ENCODE data around the gene SDK1.

SDK1 gene

DNA sequence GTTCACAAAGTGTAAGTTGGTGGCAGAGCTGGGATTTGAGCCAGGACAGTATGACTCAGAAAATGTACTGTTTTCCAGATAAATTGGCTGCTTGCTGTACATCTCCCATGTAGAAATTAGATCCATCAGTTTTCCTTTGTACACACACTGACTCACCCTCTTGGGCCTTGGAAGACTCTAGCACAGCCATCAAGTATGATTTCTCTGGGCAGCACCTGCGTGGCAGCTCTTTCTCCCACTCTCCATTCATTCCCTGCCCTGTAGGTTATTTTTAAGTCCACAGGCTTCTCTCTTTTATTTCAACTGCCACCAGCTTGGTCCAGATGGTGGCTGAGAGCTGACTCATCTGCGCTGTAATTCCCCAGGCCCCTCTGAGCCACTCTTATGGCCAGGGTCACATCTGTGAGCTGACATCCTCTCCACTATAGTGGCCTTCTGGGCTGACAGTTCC lies 28.3 kb upstream of the SDK1 start:
- no peak overlapping the region for H3K9ac ChIP-seq (ENCODE audit: low read length in 2 of 2)
- no peak overlapping the region for H3K27ac ChIP-seq (ENCODE audit: low read length)
- no peak overlapping the region for H3K4me3 ChIP-seq (ENCODE audit: low read length in 2 of 2)
- no peaks in the 10 kb centered on the region for H3K36me3 ChIP-seq (ENCODE audit: control insufficient read depth in 2 of 2, insufficient read depth in 2 of 2, low read length in 2 of 2)
- H3K27me3 ChIP-seq (ENCODE audit: control insufficient read depth in 1 of 2, insufficient read depth in 2 of 2, low read length in 2 of 2): no peaks in the 10 kb centered on the region
- no peaks in the 10 kb centered on the region for H3K9me3 ChIP-seq (ENCODE audit: control insufficient read depth in 2 of 2, low read length in 2 of 2)
- no peaks in the 10 kb centered on the region for H3K4me1 ChIP-seq (ENCODE audit: control insufficient read depth, insufficient read depth, low read length)

DNA sequence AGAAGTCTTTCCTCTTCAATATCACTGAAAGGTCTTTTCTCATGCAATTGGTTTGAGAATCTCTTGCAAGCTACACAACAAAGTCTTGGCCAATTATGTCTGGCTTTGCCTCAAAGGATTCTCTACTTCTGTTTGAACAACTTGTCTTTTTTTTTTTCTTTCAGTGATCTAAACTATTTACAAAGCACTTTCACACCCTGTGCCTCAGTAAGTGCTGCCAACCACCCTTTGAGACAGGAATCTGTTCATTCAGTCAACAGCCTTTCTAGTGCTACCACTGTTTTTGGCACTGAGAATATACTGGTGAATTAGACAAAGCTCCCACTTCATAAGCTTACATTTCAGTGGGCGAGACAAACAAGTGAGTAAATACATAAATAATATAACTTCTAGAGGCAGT lies 26.9 kb upstream of the SDK1 start:
- no peaks in the 10 kb centered on the region for H3K27me3 ChIP-seq (ENCODE audit: control insufficient read depth in 1 of 2, insufficient read depth in 2 of 2, low read length in 2 of 2)
- H3K4me1 ChIP-seq (ENCODE audit: control insufficient read depth, insufficient read depth, low read length): no peaks in the 10 kb centered on the region
- H3K36me3 ChIP-seq (ENCODE audit: control insufficient read depth in 2 of 2, insufficient read depth in 2 of 2, low read length in 2 of 2): no peaks in the 10 kb centered on the region
- H3K9me3 ChIP-seq (ENCODE audit: control insufficient read depth in 2 of 2, low read length in 2 of 2): no peaks in the 10 kb centered on the region
- no peak overlapping the region for H3K9ac ChIP-seq (ENCODE audit: low read length in 2 of 2)
- no peak overlapping the region for H3K27ac ChIP-seq (ENCODE audit: low read length)
- no peak overlapping the region for H3K4me3 ChIP-seq (ENCODE audit: low read length in 2 of 2)

DNA sequence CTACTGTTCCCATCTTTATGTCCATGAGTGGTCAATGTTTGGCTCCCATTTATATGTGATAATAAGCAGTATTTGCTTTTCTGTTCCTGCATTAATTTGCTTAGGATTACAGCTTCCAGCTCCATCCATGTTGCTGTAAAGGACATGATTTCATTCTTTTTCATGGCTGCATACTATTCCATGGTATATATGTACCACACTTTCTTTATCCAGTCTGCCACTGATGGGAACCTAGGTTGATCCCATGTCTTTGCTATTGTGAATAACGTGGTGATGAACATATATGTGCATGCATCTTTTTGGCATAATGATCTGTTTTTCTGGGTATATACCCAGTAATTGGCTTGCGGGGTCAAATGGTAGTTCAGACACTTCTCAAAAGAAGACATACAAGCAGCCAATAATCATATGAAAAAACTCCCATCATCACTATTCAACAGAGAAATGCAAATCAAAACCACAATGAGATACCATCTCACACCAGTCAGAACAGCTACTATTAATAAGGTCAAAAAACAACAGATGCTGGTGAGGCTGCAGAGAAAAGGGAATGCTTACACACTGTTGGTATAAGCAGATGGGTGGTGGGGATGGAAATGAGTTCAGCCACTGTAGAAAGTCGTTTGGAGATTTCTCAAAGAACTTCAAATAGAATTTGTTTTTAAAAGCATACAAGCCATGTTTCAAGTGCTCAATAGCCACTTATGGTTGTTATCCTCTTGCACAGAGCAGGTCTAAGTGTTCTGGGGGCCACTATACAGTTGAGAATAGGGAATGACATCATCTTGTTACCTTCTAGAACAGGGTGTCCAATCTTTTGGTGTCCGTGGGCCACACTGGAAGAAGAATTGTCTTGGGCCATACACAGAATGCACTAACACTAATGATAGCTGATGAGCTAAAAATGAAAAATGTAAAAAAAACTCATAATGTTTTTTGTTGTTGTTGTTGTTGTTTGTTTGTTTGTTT lies 23.2 kb upstream of the SDK1 start:
- H3K36me3 ChIP-seq (ENCODE audit: control insufficient read depth in 2 of 2, insufficient read depth in 2 of 2, low read length in 2 of 2): no peaks in the 10 kb centered on the region
- H3K4me3 ChIP-seq (ENCODE audit: low read length in 2 of 2): no peak overlapping the region
- no peak overlapping the region for H3K9ac ChIP-seq (ENCODE audit: low read length in 2 of 2)
- H3K9me3 ChIP-seq (ENCODE audit: control insufficient read depth in 2 of 2, low read length in 2 of 2): peaks cover 0 to 4% of the 10 kb centered on the region in 2 donors
- H3K27me3 ChIP-seq (ENCODE audit: control insufficient read depth in 1 of 2, insufficient read depth in 2 of 2, low read length in 2 of 2): no peaks in the 10 kb centered on the region
- H3K4me1 ChIP-seq (ENCODE audit: control insufficient read depth, insufficient read depth, low read length): peaks cover 4% of the 10 kb centered on the region
- H3K27ac ChIP-seq (ENCODE audit: low read length): no peak overlapping the region

DNA sequence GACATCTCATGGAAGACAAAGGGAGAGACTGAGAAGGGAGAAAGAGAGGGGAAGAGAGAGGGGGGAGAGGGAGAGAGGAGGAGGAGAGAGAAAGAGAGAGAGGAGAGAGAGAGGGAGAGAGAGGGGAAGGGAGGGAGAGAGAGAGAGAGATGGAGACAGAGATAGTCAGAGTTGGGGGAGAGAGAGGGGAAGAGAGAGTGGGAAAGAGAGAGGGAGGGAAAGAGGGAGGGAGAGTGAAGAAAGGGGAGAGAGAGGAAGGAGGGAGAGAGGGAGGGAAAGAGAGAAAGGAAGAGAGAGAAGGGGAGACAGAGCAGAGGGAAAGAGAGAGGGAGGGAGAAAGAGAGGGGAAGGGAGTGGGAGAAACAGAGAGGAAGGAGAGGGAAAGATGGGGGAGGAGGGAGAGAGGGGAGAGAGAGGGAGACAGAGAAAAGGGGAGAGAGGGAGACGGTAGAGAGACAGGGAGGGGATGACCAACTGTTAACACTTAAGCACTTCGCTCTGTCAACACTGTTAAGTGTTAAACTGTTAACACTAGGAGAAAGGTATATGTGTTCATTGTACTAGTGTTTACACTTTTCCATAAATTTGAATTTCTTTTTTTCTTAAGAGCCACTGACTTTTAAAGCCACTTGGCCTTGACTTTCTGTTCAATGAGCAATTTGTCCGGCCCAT lies 21.8 kb upstream of the SDK1 start:
- no peaks in the 10 kb centered on the region for H3K27me3 ChIP-seq (ENCODE audit: control insufficient read depth in 1 of 2, insufficient read depth in 2 of 2, low read length in 2 of 2)
- H3K27ac ChIP-seq (ENCODE audit: low read length): no peak overlapping the region
- no peaks in the 10 kb centered on the region for H3K36me3 ChIP-seq (ENCODE audit: control insufficient read depth in 2 of 2, insufficient read depth in 2 of 2, low read length in 2 of 2)
- H3K4me1 ChIP-seq (ENCODE audit: control insufficient read depth, insufficient read depth, low read length): peaks cover 4% of the 10 kb centered on the region
- H3K9ac ChIP-seq (ENCODE audit: low read length in 2 of 2): no peak overlapping the region
- H3K9me3 ChIP-seq (ENCODE audit: control insufficient read depth in 2 of 2, low read length in 2 of 2): peaks cover 0 to 4% of the 10 kb centered on the region in 2 donors
- no peak overlapping the region for H3K4me3 ChIP-seq (ENCODE audit: low read length in 2 of 2)

DNA sequence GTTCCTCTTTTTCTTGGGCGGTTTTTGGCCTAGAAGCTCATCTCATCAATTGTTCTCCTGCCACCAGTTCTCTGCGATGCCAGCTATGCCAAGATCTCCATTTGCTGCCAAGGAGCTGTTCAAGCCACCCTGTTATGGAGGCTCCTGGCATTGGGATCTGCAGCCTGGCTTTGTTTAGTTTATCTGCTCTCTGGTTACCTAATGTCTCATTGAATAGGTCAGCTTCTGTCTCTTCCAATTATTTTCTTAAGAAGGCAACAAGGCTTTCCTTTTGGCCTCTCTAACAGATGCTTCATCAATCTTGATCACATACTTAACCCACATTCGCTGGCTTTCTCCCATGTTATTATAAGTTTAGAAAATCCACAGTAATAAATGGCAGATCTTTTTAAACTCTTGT lies 20.6 kb upstream of the SDK1 start:
- Histone ChIP-seq H3K27me3 (ENCODE audit: control insufficient read depth in 1 of 2, insufficient read depth in 2 of 2, low read length in 2 of 2) (no peaks in the 10 kb centered on the region), H3K9me3 (ENCODE audit: control insufficient read depth in 2 of 2, low read length in 2 of 2) (peaks cover 0 to 4% of the 10 kb centered on the region in 2 donors), H3K27ac (ENCODE audit: low read length) (peak overlapping the region; percentile 19), H3K9ac (ENCODE audit: low read length in 2 of 2) (no peak overlapping the region), H3K4me1 (ENCODE audit: control insufficient read depth, insufficient read depth, low read length) (peaks cover 4% of the 10 kb centered on the region), H3K4me3 (ENCODE audit: low read length in 2 of 2) (no peak overlapping the region), H3K36me3 (ENCODE audit: control insufficient read depth in 2 of 2, insufficient read depth in 2 of 2, low read length in 2 of 2) (no peaks in the 10 kb centered on the region)

DNA sequence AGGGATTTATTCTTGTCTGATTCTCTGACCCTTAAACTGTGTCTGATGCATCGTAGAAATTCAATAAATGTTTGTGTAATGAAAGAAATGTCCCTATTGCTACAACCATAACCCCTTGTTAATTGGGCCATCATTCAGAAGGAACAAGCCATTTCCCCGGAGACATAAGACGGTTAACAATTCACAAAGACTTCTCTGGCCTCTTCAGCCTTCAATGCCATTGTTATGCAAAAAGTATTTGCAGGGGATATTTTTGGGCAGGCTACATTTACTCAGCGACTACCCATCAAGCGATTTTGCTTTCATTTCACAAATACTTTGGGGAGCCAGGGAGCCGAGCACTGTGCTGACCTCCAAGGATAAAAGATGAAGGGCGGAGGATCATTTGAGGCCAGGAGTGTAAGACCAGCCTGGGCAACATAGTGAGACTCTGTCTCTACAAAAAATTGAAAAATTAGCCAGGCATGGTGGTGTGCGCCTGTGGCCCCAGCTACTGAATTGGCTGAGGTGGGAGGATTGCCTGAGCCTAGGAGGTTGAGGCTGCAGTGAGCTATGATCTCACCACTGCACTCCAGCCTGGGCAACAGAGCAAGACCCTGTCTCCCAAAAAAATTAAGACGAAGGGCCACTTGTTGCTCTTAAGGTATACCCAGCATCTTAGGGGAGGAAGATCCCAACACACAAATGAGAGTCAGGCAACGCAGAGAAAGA lies 20.0 kb upstream of the SDK1 start:
- Histone ChIP-seq H3K27ac (ENCODE audit: low read length) (peak overlapping the region; percentile 19), H3K4me1 (ENCODE audit: control insufficient read depth, insufficient read depth, low read length) (peaks cover 6% of the 10 kb centered on the region), H3K4me3 (ENCODE audit: low read length in 2 of 2) (no peak overlapping the region), H3K9me3 (ENCODE audit: control insufficient read depth in 2 of 2, low read length in 2 of 2) (peaks cover 0 to 4% of the 10 kb centered on the region in 2 donors), H3K36me3 (ENCODE audit: control insufficient read depth in 2 of 2, insufficient read depth in 2 of 2, low read length in 2 of 2) (no peaks in the 10 kb centered on the region), H3K27me3 (ENCODE audit: control insufficient read depth in 1 of 2, insufficient read depth in 2 of 2, low read length in 2 of 2) (no peaks in the 10 kb centered on the region), H3K9ac (ENCODE audit: low read length in 2 of 2) (no peak overlapping the region)

DNA sequence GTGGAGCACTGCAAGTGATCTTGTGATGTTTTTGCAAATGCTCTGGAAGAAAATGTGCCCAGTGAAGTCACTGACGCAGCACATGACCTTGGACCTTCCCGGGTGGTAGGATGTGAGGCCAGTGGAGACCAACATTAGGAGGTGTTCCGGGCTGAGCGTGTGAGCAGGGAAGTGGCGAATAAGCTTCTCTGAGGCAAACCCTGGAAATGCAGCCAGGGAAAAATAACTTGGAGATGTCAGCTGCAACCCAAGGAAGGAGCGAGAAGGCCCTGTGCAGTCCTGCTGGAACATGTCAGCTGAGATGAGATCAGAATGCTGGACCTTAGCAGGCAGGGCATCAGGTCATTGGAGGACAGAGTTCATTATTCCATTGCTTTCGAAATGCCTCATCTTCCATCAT lies 18.6 kb upstream of the SDK1 start:
- no peaks in the 10 kb centered on the region for H3K36me3 ChIP-seq (ENCODE audit: control insufficient read depth in 2 of 2, insufficient read depth in 2 of 2, low read length in 2 of 2)
- no peaks in the 10 kb centered on the region for H3K27me3 ChIP-seq (ENCODE audit: control insufficient read depth in 1 of 2, insufficient read depth in 2 of 2, low read length in 2 of 2)
- H3K4me3 ChIP-seq (ENCODE audit: low read length in 2 of 2): no peak overlapping the region
- H3K9ac ChIP-seq (ENCODE audit: low read length in 2 of 2): no peak overlapping the region
- H3K27ac ChIP-seq (ENCODE audit: low read length): no peak overlapping the region
- peaks cover 6% of the 10 kb centered on the region for H3K4me1 ChIP-seq (ENCODE audit: control insufficient read depth, insufficient read depth, low read length)
- peaks cover 0 to 4% of the 10 kb centered on the region in 2 donors for H3K9me3 ChIP-seq (ENCODE audit: control insufficient read depth in 2 of 2, low read length in 2 of 2)

DNA sequence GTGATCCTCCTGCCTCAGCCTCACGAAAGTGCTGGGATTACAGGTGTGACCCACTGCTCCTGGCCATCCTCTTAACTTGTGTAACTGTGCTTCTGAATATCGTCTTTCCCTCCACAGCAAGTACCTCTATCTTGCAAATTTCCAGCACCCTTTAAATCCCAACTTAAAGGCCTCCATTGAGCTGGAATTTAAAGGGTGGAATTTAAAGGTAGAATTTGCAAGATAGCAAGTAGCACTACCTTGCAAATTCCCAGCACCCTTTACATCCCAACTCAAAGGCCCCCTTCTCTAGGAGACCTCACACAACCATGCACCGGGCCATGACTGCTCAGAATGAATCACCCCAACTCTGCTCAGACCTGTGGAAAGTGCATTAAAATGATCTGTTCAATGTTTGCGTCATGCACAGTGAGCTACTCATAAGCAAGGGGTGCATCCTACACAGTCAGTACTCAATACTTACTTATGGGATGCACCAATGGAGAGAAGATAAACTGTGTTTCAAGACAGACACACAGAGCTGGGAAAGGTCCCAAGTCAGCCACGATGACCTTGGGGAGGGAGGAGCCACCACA lies 17.8 kb upstream of the SDK1 start:
- no peak overlapping the region for H3K4me3 ChIP-seq (ENCODE audit: low read length in 2 of 2)
- no peaks in the 10 kb centered on the region for H3K27me3 ChIP-seq (ENCODE audit: control insufficient read depth in 1 of 2, insufficient read depth in 2 of 2, low read length in 2 of 2)
- H3K4me1 ChIP-seq (ENCODE audit: control insufficient read depth, insufficient read depth, low read length): peaks cover 6% of the 10 kb centered on the region
- H3K9ac ChIP-seq (ENCODE audit: low read length in 2 of 2): no peak overlapping the region
- no peaks in the 10 kb centered on the region for H3K36me3 ChIP-seq (ENCODE audit: control insufficient read depth in 2 of 2, insufficient read depth in 2 of 2, low read length in 2 of 2)
- H3K27ac ChIP-seq (ENCODE audit: low read length): no peak overlapping the region
- peaks cover 0 to 4% of the 10 kb centered on the region in 2 donors for H3K9me3 ChIP-seq (ENCODE audit: control insufficient read depth in 2 of 2, low read length in 2 of 2)

DNA sequence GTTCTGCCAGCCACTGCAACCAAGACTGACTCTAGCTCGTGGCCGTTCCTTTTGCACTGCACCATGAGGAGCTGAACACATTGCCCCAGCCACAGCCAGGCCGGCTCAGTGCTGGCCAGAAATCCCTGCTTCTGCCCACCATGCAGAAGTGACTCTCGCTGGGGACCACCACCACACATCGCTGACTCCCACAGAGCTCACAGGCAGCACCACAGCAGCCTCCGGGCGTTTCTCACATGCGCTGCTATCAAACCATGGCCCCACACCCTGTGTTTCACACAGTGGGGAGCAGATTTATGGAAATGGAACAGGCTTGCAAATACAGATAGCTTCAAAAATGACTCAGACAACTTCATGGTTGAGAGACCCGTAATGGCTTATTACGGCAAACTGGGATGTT lies 15.4 kb upstream of the SDK1 start:
- Histone ChIP-seq H3K36me3 (ENCODE audit: control insufficient read depth in 2 of 2, insufficient read depth in 2 of 2, low read length in 2 of 2) (no peaks in the 10 kb centered on the region), H3K4me1 (ENCODE audit: control insufficient read depth, insufficient read depth, low read length) (peaks cover 6% of the 10 kb centered on the region), H3K27ac (ENCODE audit: low read length) (no peak overlapping the region), H3K9ac (ENCODE audit: low read length in 2 of 2) (no peak overlapping the region), H3K27me3 (ENCODE audit: control insufficient read depth in 1 of 2, insufficient read depth in 2 of 2, low read length in 2 of 2) (no peaks in the 10 kb centered on the region), H3K9me3 (ENCODE audit: control insufficient read depth in 2 of 2, low read length in 2 of 2) (peaks cover 0 to 4% of the 10 kb centered on the region in 2 donors), H3K4me3 (ENCODE audit: low read length in 2 of 2) (no peak overlapping the region)

DNA sequence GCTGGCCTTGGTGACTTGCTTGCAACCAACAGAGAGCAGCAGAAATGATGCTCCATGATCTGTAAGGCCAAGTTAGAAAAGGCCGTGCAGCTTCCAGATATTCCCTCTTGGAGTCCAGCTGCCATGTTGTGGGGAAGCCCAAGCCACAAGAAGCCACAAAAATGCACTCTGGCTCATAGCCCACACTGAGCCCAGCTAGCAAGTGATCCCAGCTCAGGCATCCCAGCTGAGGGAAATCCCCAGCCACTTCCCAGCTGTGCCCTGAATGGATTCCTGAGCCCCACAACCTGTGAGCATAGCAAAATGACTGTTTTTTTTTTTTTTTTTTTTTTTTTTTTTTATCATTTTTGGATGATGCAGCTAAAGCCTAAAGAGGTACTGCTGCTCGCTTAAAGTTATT lies 11.1 kb upstream of the SDK1 start:
- Histone ChIP-seq H3K9ac (ENCODE audit: low read length in 2 of 2) (no peak overlapping the region), H3K9me3 (ENCODE audit: control insufficient read depth in 2 of 2, low read length in 2 of 2) (peaks cover 0 to 4% of the 10 kb centered on the region in 2 donors), H3K4me1 (ENCODE audit: control insufficient read depth, insufficient read depth, low read length) (peaks cover 2% of the 10 kb centered on the region), H3K4me3 (ENCODE audit: low read length in 2 of 2) (no peak overlapping the region), H3K27me3 (ENCODE audit: control insufficient read depth in 1 of 2, insufficient read depth in 2 of 2, low read length in 2 of 2) (peaks cover 0 to 2% of the 10 kb centered on the region in 2 donors), H3K36me3 (ENCODE audit: control insufficient read depth in 2 of 2, insufficient read depth in 2 of 2, low read length in 2 of 2) (no peaks in the 10 kb centered on the region), H3K27ac (ENCODE audit: low read length) (no peak overlapping the region)

Data from stomach smooth muscle (tissue), 2 donors.